Coronary artery (tissue), 2 donors: ENCODE measurements around the gene PRKG1.
A peak's percentile ranks its signal among the peaks of the same experiment; 100 is the strongest.

Source experiments
- DNase-seq: peaks from one replicate; pipeline ENCODE4 v3.0.0-alpha.2; 2017; ENCODE audit warnings: low spot score
- H3K27ac ChIP-seq, 2 donors: fragments of 200-600 bp; sonication (generic); one replicate each; pipeline ENCODE4 v1.5.1; 2016 to 2019
- H3K4me3 ChIP-seq: fragments of 200-600 bp; sonication (generic); 2 replicates; pipeline ENCODE4 v1.5.1; 2016; ENCODE audit warnings: mild to moderate bottlenecking, moderate library complexity
- CTCF ChIP-seq: fragments of 200-600 bp; sonication (generic); IDR thresholded peaks from one replicate; pipeline ENCODE4 v1.5.1; 2019; ENCODE audit warnings: antibody characterized with exemption

Gene PRKG1

GRCh38 chr10:51708609-51709008, 634.3 kb downstream of the PRKG1 start:
- no peak for DNase-seq
- Histone ChIP-seq H3K27ac (peak overlapping the region; percentile 2 to 81), H3K4me3 (no peak overlapping the region)
- no peak for TF ChIP-seq CTCF

- H3K27ac ChIP-seq: peak overlapping the region in 1 of 2 donors; percentile 81
- no peak for DNase-seq
- TF ChIP-seq CTCF: no peak
- H3K4me3 ChIP-seq: no peak overlapping the region
Measured at GRCh38 chr10:51709324-51709972, 635.2 kb downstream of the PRKG1 start.

GRCh38 chr10:51711519-51711891, 637.2 kb downstream of the PRKG1 start:
- no peak overlapping the region for H3K4me3 ChIP-seq
- DNase-seq: no peak
- no peak for TF ChIP-seq CTCF
- no peak overlapping the region for H3K27ac ChIP-seq

GRCh38 chr10:51716981-51717380, 642.7 kb downstream of the PRKG1 start:
- Histone ChIP-seq H3K4me3 (no peak overlapping the region), H3K27ac (peak overlapping the region in 1 of 2 donors; percentile 71)
- no peak for DNase-seq
- no peak for TF ChIP-seq CTCF

- Histone ChIP-seq H3K27ac (no peak overlapping the region), H3K4me3 (no peak overlapping the region)
- no peak for DNase-seq
- TF ChIP-seq CTCF: no peak
Measured at GRCh38 chr10:51718804-51719291, 644.6 kb downstream of the PRKG1 start.

- Histone ChIP-seq H3K4me3 (no peak overlapping the region), H3K27ac (no peak overlapping the region)
- TF ChIP-seq CTCF: no peak
- no peak for DNase-seq
Measured at GRCh38 chr10:51724038-51724437, 649.8 kb downstream of the PRKG1 start.

GRCh38 chr10:51729822-51730555, 655.7 kb downstream of the PRKG1 start:
- DNase-seq: no peak
- H3K27ac ChIP-seq: no peak overlapping the region
- no peak for TF ChIP-seq CTCF
- no peak overlapping the region for H3K4me3 ChIP-seq
